Neuron (in vitro differentiated cells): ENCODE data around the gene KRT33B.
"Not testable (repeated sequence)": the region's sequence is repeated elsewhere in the genome, so short reads cannot be mapped to it uniquely, and the experiment has no call there.

Source experiments
- H2AFZ ChIP-seq: one replicate; pipeline ENCODE4 v1.6.1; 2013; ENCODE audit warnings: low read depth, mild to moderate bottlenecking, inconsistent platforms, low read length, moderate library complexity
- H3K27me3 ChIP-seq: one replicate; pipeline ENCODE4 v1.6.1; 2013; ENCODE audit warnings: low read length; ENCODE audit not compliant: insufficient read depth
- H3K36me3 ChIP-seq: one replicate; pipeline ENCODE4 v1.6.1; 2013; ENCODE audit warnings: low read length; ENCODE audit not compliant: insufficient read depth
- H3K4me1 ChIP-seq: one replicate; pipeline ENCODE4 v1.6.1; 2013; ENCODE audit warnings: low read length; ENCODE audit not compliant: insufficient read depth
- H3K4me3 ChIP-seq: 2 replicates; pipeline ENCODE4 v1.5.1; 2013; ENCODE audit warnings: mild to moderate bottlenecking, low read length, moderate library complexity
- H3K9me3 ChIP-seq: one replicate; pipeline ENCODE4 v1.6.1; 2013; ENCODE audit warnings: low read length

Gene KRT33B

GRCh38 chr17:41386227-41386626 lies 16.6 kb upstream of the KRT33B start:
- Histone ChIP-seq H3K9me3 (no peaks in the 10 kb centered on the region), H3K27me3 (no peaks in the 10 kb centered on the region), H3K4me3 (no peak overlapping the region), H3K4me1 (no peaks in the 10 kb centered on the region), H2AFZ (no peak overlapping the region), H3K36me3 (no peaks in the 10 kb centered on the region)

DNA sequence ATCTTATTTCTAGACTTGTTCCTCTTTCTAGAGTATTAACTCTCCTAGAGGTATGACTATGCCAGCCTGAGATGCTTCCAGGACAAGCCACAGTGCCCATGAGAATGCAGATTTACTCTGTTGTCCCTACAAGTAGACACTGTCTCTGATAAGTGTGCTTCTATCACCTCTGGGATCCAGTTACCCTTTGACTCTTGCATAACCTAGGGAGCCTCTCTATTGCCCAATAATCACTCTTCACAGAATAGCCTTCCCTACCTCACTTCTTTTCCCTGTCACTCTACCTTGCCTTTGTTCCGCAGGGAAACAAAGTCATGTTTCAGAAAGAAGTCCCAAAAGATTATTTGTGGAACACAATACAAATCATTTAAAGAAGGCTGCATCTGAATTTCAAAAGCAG lies 14.1 kb upstream of the KRT33B start:
- Histone ChIP-seq H3K9me3 (no peaks in the 10 kb centered on the region), H3K4me1 (no peaks in the 10 kb centered on the region), H3K27me3 (no peaks in the 10 kb centered on the region), H2AFZ (no peak overlapping the region), H3K36me3 (no peaks in the 10 kb centered on the region), H3K4me3 (no peak overlapping the region)

- no peaks in the 10 kb centered on the region for H3K36me3 ChIP-seq
- no peaks in the 10 kb centered on the region for H3K9me3 ChIP-seq
- no peak overlapping the region for H2AFZ ChIP-seq
- no peaks in the 10 kb centered on the region for H3K4me1 ChIP-seq
- H3K4me3 ChIP-seq, result no peak overlapping the region
- H3K27me3 ChIP-seq, result no peaks in the 10 kb centered on the region
Measured at GRCh38 chr17:41382394-41382793, 12.8 kb upstream of the KRT33B start.

DNA sequence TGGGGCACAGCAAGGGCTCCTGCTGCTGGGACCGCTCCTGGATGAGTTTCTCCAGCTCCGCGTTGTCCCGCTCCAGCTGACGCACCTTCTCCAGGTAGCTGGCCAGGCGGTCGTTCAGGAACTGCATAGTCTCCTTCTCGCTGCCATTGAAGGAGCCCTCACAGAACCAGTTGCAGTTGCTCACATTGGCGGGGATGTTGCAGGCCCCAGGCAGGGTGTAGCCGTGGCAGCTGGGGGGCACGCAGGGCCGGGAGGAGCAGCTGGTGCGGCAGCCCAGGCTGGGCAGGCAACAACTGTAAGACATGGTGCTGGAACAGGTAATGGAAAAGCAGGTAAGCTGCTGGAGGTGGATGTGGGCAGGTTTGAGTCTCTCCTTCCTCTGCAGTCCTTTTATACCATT lies 12.3 kb upstream of the KRT33B start, which contains the start of gene KRT34:
Gene KRT34, minus strand, starts transcription at position 364 of the 400 bp plus-strand sequence. Its CDS starts 60 bp downstream, at position 304.
- H3K4me1 ChIP-seq, H3K9me3 ChIP-seq, H3K4me3 ChIP-seq, H3K36me3 ChIP-seq, H3K27me3 ChIP-seq, H2AFZ ChIP-seq: not testable (repeated sequence)

DNA sequence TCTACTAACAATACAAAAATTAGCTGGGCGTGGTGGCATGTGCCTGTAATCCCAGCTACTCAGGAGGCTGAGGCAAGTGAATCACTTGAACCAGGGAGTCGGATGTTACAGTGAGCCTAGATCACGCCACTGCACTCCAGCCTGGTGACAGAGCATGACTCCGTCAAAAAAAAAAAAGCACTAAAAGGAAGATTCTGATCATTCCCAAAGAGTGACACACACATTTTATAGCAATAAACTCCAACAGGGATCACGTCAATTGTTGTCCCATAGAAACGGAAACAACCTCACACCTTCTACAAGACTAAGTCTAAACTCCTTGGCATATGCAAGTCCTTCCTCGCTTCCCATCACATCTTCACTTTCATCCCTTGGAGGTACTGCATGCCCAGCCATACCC lies 10.5 kb upstream of the KRT33B start:
- H3K27me3 ChIP-seq, result not testable (repeated sequence)

GRCh38 chr17:41377546-41377945 lies 7.9 kb upstream of the KRT33B start:
- no peaks in the 10 kb centered on the region for H3K9me3 ChIP-seq
- H3K27me3 ChIP-seq, result no peaks in the 10 kb centered on the region
- H2AFZ ChIP-seq, result no peak overlapping the region
- no peak overlapping the region for H3K4me3 ChIP-seq
- H3K4me1 ChIP-seq, result no peaks in the 10 kb centered on the region
- H3K36me3 ChIP-seq, result no peaks in the 10 kb centered on the region

More for the DNA sequence above, 10.5 kb upstream of the KRT33B start:
- not testable (repeated sequence) for H3K4me3 ChIP-seq, H3K9me3 ChIP-seq, H2AFZ ChIP-seq, H3K36me3 ChIP-seq, H3K4me1 ChIP-seq

DNA sequence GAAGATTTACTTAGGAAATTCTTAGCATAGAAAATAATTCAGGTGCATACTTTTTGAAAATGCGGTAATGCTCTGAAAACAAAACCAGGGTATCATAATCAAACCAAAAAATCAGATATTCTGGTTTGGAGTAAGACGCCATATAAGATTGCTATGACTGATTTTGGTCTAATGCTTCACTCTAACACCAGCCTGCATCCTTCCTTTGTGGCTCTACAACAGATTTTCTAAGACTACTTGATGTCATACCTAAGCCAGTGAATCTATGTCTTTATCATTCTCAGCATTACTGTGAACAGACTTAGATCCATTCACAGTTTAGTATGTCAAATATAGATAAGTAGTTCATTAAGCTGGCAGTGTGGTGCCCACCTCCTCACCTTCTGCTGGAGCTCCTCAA lies 590 bp downstream of the KRT33B start:
- no peak overlapping the region for H3K4me3 ChIP-seq
- peaks cover 2% of the 10 kb centered on the region for H3K27me3 ChIP-seq
- no peaks in the 10 kb centered on the region for H3K9me3 ChIP-seq
- no peaks in the 10 kb centered on the region for H3K36me3 ChIP-seq
- no peaks in the 10 kb centered on the region for H3K4me1 ChIP-seq
- H2AFZ ChIP-seq, result no peak overlapping the region

GRCh38 chr17:41367426-41368075 lies 2.1 kb downstream of the KRT33B start:
- Histone ChIP-seq H3K36me3 (no peaks in the 10 kb centered on the region), H3K4me1 (no peaks in the 10 kb centered on the region), H3K4me3 (no peak overlapping the region)

DNA sequence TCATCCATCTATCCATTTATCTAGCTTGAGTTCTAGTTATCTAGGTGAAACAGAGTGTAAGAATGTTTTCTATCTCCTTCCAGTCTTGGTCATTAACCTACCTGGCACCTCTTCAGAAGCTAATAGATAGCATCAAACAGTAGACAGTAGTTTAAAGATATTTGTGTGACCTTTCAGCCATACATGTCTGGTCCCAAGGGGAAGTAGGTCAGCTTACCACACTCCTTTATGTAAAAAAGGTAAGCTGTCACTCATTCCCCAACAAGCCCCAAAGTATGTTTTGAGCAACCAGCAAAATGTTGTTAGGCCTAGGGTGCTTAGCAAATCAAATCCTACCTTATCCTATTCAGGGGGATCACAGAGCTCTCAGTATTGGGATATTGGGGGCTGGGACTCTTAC lies 3.5 kb downstream of the KRT33B start:
- peaks cover 2% of the 10 kb centered on the region for H3K27me3 ChIP-seq
- no peak overlapping the region for H3K4me3 ChIP-seq
- no peaks in the 10 kb centered on the region for H3K4me1 ChIP-seq
- no peaks in the 10 kb centered on the region for H3K36me3 ChIP-seq
- H3K9me3 ChIP-seq, result no peaks in the 10 kb centered on the region
- H2AFZ ChIP-seq, result no peak overlapping the region

More at GRCh38 chr17:41367426-41368075, 2.1 kb downstream of the KRT33B start:
- no peaks in the 10 kb centered on the region for H3K9me3 ChIP-seq
- H2AFZ ChIP-seq, result no peak overlapping the region
- peaks cover 2% of the 10 kb centered on the region for H3K27me3 ChIP-seq

- H2AFZ ChIP-seq, result no peak overlapping the region
- no peaks in the 10 kb centered on the region for H3K4me1 ChIP-seq
- no peaks in the 10 kb centered on the region for H3K9me3 ChIP-seq
- no peak overlapping the region for H3K4me3 ChIP-seq
- H3K27me3 ChIP-seq, result no peaks in the 10 kb centered on the region
- no peaks in the 10 kb centered on the region for H3K36me3 ChIP-seq
Measured at GRCh38 chr17:41363881-41364280, 5.7 kb downstream of the KRT33B start.

DNA sequence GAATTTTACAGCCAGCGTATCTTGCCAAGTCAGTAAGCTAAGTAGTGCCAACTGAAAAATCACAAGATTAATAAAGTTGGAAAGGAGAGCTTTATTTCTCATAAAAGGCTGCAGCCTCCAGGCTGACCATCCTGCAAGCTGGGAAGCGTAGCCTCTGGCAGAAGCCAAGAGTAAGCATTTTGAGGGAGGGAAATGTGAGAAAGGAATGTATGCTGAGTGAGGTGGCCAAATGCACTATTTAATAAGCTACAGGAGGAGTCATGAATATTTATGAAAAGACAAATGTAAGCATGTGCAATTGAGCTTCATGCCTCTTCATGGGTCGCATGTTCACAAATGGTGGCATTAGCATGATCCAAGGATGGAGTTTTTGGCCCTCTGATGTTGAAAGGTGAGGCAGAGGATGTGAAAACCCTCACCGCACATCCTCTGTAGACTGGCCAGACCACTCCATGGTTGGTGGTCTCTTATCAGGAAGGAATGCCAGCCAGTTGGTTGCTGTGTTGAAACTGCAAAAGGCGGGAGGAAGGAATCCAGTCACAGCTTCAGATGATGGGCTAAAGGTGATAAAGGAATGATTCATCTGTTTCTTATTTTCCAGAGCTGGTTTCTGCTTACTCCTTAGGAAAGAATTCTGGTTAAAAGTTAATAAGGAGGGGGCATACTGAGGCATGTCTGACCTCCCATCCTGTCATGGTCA lies 9.2 kb downstream of the KRT33B start:
- Histone ChIP-seq H3K4me3 (no peak overlapping the region), H2AFZ (no peak overlapping the region), H3K27me3 (no peaks in the 10 kb centered on the region), H3K9me3 (no peaks in the 10 kb centered on the region), H3K36me3 (no peaks in the 10 kb centered on the region), H3K4me1 (no peaks in the 10 kb centered on the region)

- H3K4me1 ChIP-seq, result no peaks in the 10 kb centered on the region
- no peaks in the 10 kb centered on the region for H3K27me3 ChIP-seq
- no peaks in the 10 kb centered on the region for H3K9me3 ChIP-seq
- no peaks in the 10 kb centered on the region for H3K36me3 ChIP-seq
- no peak overlapping the region for H2AFZ ChIP-seq
- H3K4me3 ChIP-seq, result no peak overlapping the region
Measured at GRCh38 chr17:41354536-41354935, 15.1 kb downstream of the KRT33B start.

DNA sequence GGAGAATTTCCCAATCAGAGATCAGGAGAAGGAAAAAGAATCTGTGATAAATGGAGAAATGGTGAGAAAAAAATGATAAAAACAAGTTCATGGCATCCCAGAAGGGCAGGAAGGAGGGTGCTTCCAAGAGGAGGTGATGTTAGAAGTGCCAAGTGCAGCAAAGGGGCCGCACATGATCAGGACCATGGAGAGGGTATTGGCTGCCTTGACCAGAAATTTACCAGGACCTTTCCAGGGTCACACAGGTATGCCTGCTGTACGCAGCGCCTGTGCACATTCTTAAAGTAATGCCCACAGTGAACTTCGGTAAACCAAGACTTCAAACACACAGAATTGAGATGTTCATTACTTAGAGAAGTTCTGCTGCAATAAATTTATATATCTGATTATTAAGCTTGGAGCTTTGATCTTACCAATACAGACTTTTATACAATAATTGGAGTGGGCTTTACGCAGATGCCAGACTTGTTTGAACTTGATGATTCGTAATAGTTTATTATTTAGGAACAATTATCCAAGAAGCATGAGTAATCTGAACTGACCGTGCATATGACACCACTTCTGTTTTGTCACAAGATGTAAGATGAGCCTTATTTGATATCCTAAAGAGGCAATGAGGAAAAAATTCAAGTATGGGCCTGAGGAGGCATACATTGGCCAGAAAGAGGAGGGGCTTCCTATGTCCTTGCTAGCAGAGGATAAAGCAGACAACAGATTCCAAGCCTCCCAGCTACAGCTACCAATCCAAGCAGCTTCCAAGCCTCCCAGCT lies 16.8 kb downstream of the KRT33B start:
- Histone ChIP-seq H3K9me3 (no peaks in the 10 kb centered on the region), H2AFZ (no peak overlapping the region), H3K4me1 (no peaks in the 10 kb centered on the region), H3K4me3 (no peak overlapping the region), H3K36me3 (no peaks in the 10 kb centered on the region), H3K27me3 (no peaks in the 10 kb centered on the region)
